HG02798 (cell line): ENCODE measurements around the gene KRT81.
A peak's percentile ranks its signal among the peaks of the same experiment; 100 is the strongest.
"Not testable (repeated sequence)": the region's sequence is repeated elsewhere in the genome, so short reads cannot be mapped to it uniquely, and the experiment has no call there.

ENCODE experiments used
- ATAC-seq: cut with Tn5 transposase; IDR thresholded peaks from one replicate; pipeline ENCODE4 v1.9.1; 2021; ENCODE audit warnings: mild to moderate bottlenecking; ENCODE audit not compliant: unreplicated experiment, poor library complexity

KRT81 gene

DNA sequence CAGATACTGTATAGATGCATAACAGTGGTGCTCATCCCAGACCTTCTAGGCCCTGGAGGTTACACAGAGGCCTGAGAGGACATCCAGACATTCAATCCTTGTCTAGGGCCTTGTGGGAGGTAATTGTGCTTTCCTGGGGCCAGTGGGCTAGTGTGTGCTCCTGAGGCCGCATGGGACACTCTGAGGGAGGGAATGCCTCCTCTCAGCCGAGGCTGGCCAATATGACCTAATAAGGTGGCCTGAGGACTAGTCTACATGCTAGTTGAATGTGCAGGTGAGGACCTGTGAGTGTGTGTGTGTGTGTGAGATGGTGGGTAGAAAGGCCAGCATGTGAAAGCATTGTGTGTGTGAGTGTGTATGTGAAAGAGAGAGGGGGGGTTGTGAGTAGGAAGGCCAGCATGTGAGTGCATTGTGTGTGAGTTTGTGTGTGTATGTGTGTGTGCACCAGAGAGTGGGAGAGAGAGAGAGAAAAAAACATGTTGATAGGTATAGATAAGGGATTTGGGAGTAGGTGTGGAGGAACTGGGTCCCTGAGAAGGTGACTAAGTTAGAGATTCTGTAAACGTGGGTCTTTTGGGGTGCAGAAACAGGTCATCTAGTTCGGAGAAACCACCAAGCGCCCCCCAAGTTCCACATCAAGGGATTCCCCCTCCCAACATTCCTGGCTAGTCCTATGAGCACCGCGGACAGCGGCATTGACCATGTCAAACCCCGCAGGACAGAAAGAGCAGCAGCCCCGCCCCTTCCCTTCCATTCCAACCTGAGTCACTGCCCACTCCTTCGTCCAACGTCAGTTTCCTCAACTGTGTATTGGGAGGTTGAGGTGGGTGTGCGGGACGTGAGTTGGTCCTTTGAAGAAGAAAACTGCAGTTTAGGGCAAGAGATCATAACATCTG is 9.7 kb upstream of the KRT81 start:
- no peak for ATAC-seq

DNA sequence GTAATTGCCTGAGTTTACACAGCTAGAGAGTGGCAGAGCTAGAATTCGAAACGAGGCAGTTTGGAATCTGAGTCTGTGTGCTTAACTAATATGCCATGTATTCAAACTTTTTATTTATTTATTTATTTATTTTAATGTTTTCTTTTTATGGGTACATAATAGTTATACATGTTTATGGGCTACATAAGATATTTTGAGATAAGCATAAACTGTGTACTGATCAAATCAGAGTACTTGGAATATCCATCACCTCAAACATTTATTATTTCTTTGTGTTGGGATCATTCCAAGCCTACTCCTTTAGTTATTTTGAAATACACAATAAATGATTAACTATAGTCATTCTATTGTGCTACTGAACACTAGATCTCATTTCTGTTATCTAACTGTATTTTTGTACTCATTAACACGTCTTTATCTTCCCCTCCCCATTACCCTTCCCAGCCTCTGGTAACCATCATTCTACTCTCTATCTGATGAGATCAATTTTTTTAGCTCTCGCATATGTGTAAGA is 7.4 kb upstream of the KRT81 start:
- no peak for ATAC-seq

DNA sequence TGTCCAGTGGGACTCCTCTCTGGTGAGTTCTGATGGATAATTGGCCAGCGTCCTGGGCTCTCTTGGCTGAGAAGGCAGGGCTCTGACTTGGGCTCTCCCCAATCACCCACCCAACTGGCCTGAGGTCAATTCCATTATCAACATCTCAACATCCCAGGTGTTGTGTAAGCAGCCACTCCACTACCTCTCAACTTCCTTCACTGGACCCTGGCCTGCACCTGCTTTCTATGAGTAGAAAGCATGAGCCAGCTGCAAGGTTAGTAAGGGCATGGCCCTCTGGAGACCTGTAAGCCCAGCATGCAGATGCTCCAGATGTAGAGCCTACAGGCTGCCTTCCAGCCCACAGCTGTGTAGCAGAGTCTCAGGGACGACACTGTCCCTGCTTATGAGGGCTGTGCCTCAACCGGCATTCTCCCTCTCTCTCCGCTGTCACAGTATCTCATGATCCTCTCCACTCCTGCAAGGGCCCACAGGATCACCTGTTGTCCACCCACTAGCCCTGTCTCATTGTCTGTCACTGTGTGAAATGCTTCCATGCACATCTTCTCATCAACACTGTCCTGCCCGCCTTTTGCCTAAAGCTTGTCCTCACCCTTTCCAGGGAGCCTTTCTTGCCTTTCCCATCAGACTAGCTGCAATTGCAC is 5.4 kb upstream of the KRT81 start:
- ATAC-seq = no peak

DNA sequence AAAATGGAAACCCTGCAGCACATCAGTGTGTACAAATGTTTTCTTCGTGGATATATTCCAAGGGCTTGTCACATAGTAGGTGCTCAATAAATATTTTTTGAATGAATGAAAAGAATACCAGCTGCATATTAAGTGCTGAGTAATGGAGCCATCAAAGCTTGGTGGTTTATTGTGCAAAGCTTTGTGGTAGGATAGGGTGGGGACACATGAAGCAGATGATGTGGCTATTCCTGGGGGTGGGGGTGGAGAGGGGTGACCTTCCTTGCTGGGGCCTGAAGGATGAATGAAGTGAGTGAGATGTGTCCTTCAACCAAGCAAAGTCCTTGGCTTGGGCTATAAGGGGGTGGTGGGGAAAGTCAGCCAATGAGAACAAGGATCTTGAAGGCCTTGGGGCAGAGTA is 4.3 kb upstream of the KRT81 start:
- no peak for ATAC-seq

DNA sequence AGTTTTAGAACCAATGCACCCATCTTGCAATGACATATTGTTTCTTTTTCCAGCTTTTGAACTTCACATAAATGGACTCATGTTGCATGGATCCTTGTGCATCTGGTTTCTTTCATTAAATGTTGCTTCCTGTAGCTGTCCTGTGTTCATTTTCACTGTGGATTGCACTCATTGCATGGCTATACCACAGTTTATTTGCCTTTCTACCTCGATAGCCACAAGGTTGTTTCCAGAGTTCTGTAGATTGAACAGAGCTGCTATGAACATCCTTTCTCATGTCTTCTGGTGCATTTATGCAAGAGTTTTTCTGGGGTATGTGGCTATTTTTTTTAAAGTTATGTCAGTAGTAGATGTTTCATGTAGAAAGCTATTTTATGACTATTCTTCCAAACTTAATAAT is 3.5 kb upstream of the KRT81 start:
- ATAC-seq = no peak

DNA sequence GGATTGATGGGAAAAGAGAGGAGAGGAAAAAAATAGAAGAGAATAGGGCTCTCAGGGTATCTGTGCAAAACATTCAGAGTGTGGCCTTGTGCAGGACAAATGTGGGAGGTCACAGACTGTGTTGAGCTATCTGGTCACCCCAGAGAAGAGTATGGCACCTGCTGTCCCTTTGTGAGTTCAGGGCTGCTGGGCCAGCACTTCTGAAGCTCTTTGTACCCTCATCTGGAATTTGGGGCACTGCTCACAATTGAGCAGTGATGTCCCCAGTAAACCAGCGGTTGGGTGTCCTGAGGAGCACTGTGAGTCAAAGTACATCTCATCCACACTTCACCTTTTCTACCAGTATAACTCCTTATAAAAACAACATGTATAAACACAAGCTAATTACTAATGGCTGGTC is 2.6 kb upstream of the KRT81 start:
- no peak for ATAC-seq

DNA sequence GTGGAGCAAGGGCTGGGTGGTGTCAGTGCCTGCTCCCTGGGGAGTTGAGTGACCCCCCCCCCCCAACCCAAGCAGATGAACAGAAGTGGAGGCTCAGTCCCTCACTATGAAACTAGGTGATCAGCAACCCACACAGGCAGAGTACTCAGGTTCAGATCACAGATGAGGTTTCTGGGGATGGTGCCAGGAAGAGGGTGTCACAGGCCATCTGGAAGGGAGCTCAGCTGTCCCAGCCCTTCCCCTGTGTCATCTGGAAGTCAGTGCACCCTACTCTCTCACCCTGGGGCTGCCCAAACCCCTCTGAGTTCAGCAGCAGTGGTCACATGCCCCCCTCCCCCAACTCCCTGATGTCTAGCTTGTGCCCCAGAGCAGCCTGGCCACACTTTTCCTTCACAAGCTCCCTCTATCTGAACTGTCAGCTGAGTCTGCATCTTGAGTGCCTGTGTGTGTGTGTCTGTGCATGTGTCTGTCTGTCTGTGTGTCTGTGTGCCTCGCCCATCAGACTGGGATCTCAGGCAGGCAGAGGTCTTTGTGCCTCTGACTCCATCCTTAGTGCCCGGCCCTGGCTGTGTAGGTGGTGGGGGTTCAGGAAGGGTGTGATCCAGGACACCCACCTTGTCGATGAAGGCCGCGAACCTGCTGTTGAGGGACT is 725 bp downstream of the KRT81 start:
- not testable (repeated sequence) for ATAC-seq

DNA sequence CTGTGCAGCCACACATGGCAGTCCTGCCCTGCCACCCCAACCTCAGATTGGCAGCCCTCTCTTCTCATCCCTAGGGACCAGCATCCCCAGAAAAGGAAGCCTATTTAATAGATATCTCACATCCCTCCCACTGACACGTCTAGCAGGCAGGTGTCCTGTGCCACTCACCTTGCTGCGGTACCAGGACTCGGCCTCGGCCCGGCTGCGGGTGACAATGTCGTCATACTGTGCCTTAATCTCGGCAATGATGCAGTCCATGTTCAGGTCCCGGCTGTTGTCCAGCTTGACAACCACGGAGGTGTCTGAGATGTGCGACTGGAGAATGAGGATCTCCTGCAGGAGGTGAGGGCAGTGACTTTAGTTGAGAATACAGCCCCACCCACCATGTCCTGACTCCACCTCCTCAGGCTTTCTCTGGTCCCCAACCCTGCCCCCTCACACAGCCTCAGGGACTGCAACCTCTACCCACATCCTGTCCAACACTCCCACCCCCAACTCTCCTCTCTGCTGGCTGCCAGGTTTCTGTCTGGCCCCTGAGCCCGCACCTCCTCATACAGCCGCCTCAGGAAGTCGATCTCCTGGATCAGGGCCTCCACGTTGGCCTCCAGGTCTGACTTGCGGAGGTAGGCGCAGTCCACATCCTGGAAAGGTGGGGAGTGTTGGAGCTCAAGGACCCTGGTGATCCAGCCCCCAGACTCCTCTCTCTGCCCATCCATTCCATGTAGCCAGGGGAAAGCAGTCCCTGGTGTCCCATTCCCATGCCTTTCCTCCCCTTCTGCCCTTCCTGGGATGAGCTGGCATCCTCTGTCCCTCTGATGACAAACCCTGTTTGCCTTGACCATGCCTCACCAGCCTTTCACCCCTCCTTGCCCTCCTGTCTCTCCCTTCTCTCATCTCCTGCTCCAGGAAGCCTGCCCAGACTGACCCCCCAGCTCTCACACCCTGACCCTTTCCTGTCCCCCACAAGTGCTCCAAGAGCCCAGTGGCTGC is 3.2 kb downstream of the KRT81 start:
- peak; percentile 75 for ATAC-seq

DNA sequence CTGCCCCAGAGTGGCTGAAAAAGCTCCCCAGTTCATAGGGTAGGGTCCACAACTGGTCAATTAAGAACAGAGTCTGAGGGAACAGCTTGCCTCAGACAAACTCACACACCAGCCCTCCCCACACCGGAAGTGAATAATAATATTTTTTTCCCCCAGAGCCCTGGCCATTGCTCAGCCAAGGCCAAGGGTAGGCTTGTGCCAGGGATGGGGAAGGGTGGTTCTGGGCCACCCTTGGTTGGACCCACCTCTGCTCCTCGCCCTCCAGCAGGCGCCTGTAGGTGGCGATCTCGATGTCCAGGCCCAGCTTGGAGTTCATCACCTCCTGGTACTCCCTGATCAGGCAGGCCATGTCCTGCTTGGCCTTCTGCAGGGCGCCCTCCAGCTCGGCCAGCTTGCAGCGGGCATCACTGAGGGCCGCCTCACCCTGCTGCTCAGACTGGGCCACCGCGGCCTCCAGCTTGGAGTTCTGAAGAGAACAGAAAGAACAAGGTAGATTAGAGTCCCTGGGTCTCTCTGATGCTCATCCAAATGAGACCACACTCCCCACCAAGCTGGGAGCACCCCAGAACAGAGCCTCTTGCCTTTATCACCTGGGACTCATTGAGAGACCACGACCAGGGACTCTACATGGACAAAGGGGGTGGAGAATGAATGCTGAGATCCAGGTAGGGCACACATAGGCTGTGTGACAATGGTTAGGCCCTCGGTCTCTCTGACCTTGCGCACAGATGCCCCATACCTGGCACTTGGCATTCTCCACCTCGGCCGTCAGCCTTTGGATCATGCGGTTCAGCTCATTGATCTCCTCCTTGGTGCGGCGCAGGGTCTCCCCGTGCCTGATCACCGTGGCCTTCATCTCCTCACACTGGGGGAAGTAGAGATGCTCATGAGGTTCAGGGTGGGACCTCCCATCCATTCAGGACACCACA is 4.2 kb downstream of the KRT81 start:
- ATAC-seq = not testable (repeated sequence)

DNA sequence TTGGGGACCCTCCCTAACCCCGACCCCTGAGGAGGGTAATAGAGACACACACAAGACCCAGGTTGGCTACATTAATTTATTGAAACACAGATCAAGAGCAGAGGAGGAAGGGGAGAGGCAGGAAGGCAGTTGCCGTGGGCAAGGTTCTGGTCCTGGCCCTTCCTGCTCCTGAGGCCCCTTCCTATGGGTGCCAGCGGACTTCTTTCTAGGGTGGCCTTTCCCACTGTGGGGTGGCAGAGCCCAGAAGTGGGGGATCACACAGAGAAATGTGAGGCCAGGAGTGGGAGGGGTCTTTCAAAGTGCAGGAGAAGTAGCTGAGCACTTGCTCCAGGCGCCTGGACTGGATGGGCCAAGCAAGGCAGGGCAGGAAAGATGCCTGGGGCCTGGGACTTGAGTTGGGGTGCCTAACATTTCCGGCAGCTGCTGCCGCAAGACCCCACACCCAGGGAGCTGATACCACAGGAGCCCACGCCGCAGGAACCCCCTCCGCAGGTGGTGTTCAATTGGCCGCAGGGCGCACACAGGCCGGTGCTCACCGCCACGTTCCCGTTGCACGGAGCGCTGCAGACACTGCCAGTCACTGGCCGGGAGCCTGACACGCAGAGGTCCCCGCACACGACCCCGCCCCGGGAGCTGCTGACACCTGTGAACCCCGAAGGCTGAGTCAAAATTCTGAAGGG is 5.3 kb downstream of the KRT81 start:
- ATAC-seq = no peak

DNA sequence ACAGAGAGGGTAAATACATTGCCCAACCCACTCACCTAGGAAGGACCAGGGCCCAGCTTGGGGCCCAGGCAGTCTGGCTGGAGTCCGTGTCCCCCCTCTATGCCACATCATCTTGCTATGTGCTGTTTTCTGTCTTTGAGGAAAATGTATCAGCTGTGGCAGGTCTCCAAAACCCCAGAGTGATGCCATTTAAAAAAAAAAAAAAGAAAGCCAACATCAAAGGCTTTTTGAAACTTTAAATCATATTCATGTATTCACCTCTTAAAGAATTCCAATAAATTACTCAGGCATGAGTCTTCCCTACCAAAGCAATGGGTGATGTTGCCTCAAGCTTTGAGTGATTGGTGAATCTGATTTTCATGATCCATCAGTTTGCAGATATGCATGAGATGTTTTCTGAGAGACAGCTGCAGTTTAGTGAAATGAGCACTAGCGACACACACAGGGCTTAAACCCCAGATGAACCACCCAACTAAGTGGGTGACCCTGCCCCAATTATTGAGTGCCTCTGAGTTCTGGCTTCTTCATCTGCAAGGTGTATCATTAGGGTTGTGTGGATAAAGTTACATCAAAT is 6.1 kb downstream of the KRT81 start:
- ATAC-seq = no peak

DNA sequence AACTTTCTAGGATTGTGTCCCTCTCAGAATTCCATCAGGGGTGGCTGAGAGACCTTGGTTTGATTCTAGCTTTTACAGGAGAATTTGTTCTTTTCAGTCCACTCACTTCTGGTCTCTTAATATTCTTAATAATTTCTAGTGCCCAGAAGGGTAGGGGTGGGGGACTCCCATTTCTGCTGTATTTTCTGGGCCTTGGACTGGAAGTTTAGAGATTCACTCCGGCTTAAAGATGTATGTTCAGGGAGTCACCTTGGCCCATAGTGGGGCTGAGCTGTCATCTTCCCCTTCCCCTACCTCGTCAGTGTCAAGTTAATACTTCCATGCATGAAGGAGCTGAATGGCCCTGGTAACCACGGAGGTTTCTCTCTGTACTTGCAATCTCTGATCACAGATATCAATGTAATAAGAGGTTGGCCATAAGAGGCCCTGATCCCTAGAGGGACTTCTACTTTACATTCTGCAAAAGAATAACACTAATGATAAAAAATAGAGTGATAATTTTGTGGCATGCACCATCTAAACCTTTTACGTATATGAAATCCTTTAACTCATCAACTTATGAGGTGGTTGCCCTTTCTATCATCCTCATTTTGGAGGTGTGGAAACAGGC is 6.7 kb downstream of the KRT81 start:
- ATAC-seq = no peak

DNA sequence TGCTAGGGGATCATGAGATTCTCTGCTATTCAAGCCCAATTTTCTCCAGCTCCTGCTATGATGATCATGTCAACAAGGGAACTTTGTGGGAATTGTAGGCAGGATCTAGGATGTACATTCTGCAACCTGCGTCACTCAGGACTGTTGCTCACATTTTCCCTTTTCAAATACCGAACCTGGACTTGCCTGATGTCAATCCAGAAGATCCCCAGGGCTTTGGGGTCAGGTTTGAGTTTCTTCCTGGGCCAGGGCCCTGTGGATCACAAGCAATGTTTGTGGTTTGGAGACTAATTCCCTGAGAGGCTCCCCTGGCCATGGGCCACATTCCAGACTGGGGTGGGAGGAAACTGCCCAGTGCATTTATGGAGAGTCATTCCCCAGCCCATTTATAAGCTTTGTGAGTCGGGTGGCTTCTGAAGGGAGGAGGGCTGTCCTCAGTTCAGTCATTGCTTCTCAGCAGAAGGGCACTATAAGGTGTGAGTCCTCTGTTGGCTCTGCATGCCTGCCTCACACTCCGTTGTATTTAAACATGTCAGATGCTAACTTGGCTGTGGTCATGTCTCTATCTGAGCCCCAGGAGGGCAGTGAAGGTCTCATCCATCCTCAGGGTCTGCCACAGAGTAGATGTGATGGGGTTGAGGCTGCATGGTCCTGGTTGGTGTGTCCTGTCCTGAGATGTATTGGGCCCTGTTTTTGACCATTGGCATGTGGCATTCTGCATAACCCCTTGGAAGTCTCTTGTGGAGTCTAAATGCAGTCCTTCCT is 10.4 kb downstream of the KRT81 start:
- no peak for ATAC-seq

DNA sequence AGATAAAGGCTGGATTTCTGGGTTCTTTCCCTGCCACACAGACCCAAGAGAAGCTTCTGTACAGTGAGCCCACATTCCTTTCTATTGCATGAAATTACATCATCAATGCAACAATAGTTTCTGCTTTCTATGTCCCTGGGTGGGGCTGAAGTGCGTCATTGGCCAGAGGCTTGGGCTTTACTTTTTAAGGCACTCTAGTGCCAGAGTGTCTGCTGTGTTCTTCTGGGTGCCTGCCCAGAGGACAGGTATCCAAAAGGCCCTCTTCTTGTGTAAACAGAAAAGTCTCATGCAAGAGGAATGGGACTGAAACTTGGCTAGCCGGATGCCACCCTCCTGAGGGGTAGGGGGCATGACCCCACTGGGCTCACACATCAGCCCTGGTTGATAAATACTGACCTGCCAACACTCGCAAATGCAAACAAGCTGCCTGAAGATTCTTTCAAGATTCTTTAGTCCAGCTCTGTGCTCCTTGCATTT is 11.0 kb downstream of the KRT81 start:
- ATAC-seq = no peak

DNA sequence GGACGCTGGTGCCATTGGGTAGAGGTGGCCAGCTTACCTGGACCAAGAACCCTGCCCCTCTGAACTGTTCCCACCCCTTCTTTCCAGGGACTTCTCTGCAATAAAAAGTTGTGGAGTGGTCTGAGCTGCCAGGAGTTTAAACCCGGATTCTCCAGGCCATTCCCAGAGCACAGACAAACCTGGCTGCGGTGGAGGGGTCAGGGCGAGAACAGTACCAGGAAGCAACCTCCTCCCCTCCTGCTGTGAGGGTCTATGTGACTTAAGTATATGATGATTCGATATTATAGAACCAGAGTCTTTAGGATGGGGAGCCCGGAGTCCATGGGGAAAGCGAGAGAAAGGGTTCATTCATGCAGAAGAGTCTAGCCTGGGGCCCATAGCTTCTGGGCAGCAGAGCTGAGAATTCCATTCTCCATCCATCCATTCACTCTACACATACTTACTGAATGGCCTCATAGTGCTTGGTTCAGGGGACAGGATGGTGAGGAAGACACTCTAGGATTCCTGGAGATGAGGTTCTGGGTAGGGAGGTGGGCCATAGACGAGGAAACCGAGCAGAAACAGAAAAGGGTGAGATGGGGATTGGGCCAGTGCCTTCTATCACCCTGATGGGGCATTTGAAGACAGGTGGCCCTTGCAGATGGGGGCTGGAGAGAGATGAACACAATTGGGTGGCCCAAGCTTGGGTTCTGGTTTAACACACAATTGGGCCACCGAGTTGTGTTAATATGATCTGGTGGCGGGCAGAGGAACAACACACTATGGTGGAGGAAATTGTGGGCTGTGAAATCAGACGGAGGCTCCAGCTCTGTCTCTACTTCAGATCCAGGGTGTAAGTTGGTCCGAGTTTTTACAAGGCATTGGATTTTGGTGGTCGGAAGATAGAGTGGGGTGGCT is 11.7 kb downstream of the KRT81 start:
- no peak for ATAC-seq
